ENCODE data around the gene MEGF11. TPM values are rescaled to one million over a fixed set of nuclear protein-coding genes. Genes with fewer than 3 reads are reported as not detected.

MEGF11 gene
- total RNA-seq, 2 donors from 2014 or later, result not detected

DNA sequence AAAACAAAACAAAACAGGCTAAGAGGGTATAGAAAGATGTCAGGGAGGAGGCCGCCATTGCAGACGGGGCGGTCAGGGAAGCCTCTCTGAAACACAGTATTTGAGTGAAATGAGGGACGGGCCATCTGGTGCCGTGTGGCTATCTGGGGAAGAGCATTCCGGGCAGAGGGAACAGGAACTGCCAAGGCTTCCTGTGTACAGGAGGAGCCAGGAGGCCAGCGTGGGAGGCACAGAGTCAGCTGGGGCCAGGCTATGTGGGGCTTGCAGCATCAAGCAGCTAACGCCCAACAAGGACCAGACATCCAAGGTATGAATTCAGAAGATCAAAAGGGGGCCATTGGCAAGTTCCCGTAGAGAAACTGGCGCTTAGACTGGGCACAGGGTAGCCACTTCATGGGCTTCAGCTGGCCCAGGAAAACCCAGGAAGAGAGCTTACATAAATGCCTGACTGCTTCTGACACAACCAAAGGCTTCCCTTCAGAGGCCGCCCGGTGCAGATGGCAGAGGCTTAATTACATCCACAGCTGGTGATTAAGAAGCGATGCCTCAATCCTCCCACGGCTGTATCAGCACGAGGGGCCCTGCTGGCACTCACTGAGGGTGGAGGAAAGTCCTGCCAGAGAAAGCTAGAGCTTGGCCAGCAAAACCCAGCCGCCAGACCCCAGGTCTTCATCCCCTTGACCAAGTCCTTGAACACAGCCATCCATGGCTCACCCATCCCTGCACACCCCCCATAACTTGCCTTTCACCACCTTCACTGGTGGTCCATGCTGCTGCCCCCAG lies 144.9 kb downstream of the MEGF11 start:
- Histone ChIP-seq H3K4me3 (no peak overlapping the region), H3K9ac (ENCODE audit: low read depth in 2 of 2, low read length in 2 of 2) (no peak overlapping the region), H3K27ac (no peak overlapping the region), H3K9me3 (no peaks in the 10 kb centered on the region), H3K27me3 (no peaks in the 10 kb centered on the region), H3K36me3 (no peaks in the 10 kb centered on the region), H3K4me1 (no peaks in the 10 kb centered on the region)
- DNase-seq, result no peak
- TF ChIP-seq, protein P1, sequence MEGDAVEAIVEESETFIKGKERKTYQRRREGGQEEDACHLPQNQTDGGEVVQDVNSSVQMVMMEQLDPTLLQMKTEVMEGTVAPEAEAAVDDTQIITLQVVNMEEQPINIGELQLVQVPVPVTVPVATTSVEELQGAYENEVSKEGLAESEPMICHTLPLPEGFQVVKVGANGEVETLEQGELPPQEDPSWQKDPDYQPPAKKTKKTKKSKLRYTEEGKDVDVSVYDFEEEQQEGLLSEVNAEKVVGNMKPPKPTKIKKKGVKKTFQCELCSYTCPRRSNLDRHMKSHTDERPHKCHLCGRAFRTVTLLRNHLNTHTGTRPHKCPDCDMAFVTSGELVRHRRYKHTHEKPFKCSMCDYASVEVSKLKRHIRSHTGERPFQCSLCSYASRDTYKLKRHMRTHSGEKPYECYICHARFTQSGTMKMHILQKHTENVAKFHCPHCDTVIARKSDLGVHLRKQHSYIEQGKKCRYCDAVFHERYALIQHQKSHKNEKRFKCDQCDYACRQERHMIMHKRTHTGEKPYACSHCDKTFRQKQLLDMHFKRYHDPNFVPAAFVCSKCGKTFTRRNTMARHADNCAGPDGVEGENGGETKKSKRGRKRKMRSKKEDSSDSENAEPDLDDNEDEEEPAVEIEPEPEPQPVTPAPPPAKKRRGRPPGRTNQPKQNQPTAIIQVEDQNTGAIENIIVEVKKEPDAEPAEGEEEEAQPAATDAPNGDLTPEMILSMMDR (IDR thresholded peaks at IDR 0.05), result no peak
- intact Hi-C loops (cut with DNase I), result no loop called here

DNA sequence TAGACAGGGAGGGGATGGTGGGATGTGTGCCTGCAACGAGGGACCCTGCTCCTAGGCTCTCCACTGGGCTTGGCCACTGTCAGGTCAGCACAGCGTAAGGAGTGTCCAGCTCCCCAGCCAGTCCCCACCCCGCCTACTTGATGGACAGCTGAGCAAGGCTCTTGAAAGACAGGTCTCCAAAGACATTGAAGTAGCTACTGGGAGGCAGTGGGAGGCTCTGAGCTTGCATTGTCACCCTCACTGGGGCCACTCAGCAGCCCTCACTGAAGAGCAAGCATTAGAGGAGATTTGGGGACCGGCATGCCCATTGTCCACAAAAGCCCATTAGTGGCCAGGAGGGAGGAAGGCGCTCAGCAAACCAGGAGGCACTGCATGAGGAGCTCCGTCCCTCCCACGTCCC lies 146.5 kb downstream of the MEGF11 start:
- Histone ChIP-seq H3K4me1 (no peaks in the 10 kb centered on the region), H3K27me3 (no peaks in the 10 kb centered on the region), H3K9ac (ENCODE audit: low read depth in 2 of 2, low read length in 2 of 2) (no peak overlapping the region), H3K27ac (no peak overlapping the region), H3K4me3 (no peak overlapping the region), H3K9me3 (no peaks in the 10 kb centered on the region), H3K36me3 (no peaks in the 10 kb centered on the region)
- TF ChIP-seq, protein P1 (IDR thresholded peaks at IDR 0.05), result no peak
- no peak for DNase-seq
- intact Hi-C loops (cut with DNase I), result no loop called here

GRCh38 chr15:66105286-66106265 lies 148.0 kb downstream of the MEGF11 start:
- Histone ChIP-seq H3K4me3 (no peak overlapping the region), H3K4me1 (no peaks in the 10 kb centered on the region), H3K36me3 (no peaks in the 10 kb centered on the region), H3K9ac (ENCODE audit: low read depth in 2 of 2, low read length in 2 of 2) (no peak overlapping the region), H3K9me3 (no peaks in the 10 kb centered on the region), H3K27ac (no peak overlapping the region), H3K27me3 (no peaks in the 10 kb centered on the region)
- DNase-seq, result no peak
- intact Hi-C loops (cut with DNase I), result no loop called here
- TF ChIP-seq, protein P1 (IDR thresholded peaks at IDR 0.05), result no peak

- H3K27ac ChIP-seq, result no peak overlapping the region
- no peak for DNase-seq
- H3K27me3 ChIP-seq, result no peaks in the 10 kb centered on the region
- no peak overlapping the region for H3K9ac ChIP-seq (ENCODE audit: low read depth in 2 of 2, low read length in 2 of 2)
- intact Hi-C loops (cut with DNase I), result no loop called here
- H3K9me3 ChIP-seq, result no peaks in the 10 kb centered on the region
- H3K4me1 ChIP-seq, result no peaks in the 10 kb centered on the region
- TF ChIP-seq, protein P1 (IDR thresholded peaks at IDR 0.05), result no peak
- no peak overlapping the region for H3K4me3 ChIP-seq
- H3K36me3 ChIP-seq, result no peaks in the 10 kb centered on the region
Measured at GRCh38 chr15:66103293-66103590, 150.3 kb downstream of the MEGF11 start.

GRCh38 chr15:66102563-66103292 lies 150.8 kb downstream of the MEGF11 start:
- intact Hi-C loops (cut with DNase I), result no loop called here
- no peak for DNase-seq
- no peak overlapping the region for H3K27ac ChIP-seq
- H3K4me1 ChIP-seq, result no peaks in the 10 kb centered on the region
- TF ChIP-seq, protein P1 (IDR thresholded peaks at IDR 0.05), result no peak
- H3K36me3 ChIP-seq, result no peaks in the 10 kb centered on the region
- no peaks in the 10 kb centered on the region for H3K27me3 ChIP-seq
- H3K4me3 ChIP-seq, result no peak overlapping the region
- no peak overlapping the region for H3K9ac ChIP-seq (ENCODE audit: low read depth in 2 of 2, low read length in 2 of 2)
- H3K9me3 ChIP-seq, result no peaks in the 10 kb centered on the region
